Measurements from ENCODE around the gene SLC16A13.
A peak's percentile ranks its signal among the peaks of the same experiment; 100 is the strongest.

Gene SLC16A13

DNA sequence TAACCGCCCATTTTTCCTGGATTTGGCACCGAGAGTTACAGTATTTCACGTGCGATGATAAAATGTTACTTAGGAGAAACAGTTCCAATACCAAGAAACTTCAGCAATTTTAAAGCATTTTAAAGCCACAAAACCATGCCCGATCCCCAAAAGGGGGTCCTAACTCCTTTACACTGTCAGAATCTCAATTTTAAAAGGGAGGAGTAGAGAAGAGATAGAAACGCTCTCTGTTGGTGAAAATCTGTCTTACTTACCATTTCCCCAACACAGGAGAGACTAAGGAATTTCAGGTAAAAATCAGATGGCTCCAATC is 23.9 kb upstream of the SLC16A13 start:
- no peak for DNase-seq (ENCODE audit: low spot score)

DNA sequence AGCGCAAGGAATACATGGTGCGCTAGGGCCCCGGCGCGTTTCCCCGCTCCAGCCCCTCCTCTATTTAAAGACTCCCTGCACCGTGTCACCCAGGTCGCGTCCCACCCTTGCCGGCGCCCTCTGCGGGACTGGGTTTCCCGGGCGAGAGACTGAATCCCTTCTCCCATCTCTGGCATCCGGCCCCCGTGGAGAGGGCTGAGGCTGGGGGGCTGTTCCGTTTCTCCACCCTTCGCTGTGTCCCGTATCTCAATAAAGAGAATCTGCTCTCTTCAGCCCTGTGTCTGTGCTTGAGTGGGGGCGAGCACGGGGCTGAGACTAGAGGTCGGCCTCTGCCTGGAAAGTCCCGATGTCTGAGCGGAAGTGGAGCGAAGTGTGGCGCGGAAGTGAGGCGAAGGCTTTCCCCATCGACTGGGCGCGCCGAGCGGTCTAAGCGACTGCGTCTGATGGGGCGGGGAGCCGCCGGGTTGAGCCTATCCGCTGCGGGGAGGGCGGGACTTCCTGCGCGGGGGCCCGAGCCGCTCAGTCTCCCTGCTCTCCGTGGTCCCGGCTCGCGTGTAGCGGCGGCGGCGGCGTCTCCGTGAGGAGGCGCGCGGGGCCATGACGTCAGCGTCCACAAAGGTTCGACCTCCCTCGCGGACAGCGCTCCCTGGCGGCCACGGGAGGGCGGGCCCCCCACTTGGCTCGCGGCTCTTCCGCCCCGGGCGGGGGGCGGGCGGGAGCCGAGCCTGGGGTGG is 21.4 kb upstream of the SLC16A13 start:
- peak; percentile 97 for DNase-seq (ENCODE audit: low spot score)

DNA sequence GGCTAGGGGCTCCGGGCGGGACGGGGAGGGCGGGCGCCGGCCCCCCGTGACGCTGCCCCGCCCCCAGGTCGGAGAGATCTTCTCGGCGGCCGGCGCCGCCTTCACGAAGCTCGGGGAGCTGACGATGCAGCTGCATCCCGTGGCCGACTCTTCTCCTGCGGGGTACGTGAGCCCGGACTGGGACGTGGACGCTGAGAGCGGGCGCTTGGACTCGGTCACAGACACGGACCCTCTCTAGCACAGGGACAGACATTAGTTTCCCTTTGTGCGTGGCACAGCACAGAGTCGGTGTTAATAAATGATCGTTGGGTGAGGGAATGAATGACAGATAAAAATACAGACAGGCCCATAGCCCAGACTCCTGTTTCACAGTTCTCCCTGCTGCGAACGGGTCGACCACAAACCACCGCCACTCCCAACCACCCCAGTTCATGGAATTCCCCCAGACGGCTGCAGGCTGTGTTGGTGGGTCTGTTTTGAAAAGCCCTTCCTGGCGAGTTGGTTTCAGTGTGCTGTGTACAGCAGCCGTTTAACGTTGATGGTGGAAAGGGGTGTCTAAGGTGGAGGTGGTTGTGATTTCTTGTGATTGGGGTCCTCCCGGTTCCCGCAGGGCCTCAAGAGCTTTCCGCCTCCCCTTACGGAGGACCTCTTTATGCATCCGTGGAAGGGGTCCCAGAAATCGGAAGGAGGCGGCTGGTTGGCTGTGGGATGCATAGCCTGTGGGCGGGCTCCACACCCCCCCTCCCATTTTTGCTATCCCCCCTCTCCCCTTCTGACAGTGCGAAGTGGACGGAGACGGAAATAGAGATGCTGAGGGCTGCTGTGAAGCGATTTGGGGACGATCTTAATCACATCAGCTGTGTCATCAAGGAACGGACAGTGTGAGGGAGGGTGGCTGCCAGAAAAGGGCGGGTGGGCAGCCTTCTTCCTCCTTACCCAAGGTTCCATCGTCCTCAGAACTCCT is 20.5 kb upstream of the SLC16A13 start:
- DNase-seq (ENCODE audit: low spot score): no peak

- DNase-seq (ENCODE audit: low spot score): no peak
Observed at GRCh38 chr17:7016418-7016817, 19.4 kb upstream of the SLC16A13 start.

- DNase-seq (ENCODE audit: low spot score): no peak
Observed at GRCh38 chr17:7016886-7017826, 18.7 kb upstream of the SLC16A13 start.

DNA sequence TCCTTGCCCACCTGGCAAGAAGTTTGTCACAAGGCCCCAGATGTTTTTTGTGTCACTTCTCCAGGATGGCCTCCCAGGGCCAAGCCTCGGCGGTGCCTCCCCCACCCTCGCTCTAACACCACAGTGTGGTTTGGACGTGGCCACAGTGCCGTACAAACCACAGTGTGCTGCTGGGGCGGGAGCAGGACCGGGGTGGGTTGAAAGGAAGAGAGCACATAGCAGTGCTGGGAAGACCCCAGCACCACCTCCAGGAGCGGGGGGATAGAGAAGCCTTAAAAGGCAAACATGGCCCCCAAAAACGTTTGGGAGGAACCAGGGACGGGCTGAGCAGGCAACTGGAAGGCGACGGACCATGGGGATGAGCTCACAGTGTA is 18.0 kb upstream of the SLC16A13 start:
- no peak for DNase-seq (ENCODE audit: low spot score)

- DNase-seq (ENCODE audit: low spot score): no peak
Observed at GRCh38 chr17:7018331-7018964, 17.4 kb upstream of the SLC16A13 start.

DNA sequence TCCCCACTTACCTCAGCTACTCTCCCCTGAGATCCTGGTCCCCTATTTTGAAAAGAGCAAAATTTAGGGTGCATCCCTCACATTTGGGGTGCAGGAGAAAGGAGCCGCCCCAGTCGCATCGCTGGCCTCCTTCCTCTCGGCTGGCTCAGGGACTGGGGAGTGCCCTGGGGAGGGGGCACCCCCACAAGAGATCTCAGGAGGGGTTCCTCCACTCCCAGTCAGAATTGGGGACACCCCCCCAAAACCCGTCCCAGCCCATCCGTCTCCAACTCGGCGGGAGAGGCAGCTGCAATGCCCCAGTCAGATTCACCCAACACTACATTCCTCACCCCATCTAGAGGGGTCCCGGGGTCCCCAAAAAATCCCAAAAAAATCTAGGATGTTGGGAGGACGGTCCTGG is 16.4 kb upstream of the SLC16A13 start:
- no peak for DNase-seq (ENCODE audit: low spot score)

- DNase-seq (ENCODE audit: low spot score): peak; percentile 77
Observed at GRCh38 chr17:7019839-7020519, 15.8 kb upstream of the SLC16A13 start.

DNA sequence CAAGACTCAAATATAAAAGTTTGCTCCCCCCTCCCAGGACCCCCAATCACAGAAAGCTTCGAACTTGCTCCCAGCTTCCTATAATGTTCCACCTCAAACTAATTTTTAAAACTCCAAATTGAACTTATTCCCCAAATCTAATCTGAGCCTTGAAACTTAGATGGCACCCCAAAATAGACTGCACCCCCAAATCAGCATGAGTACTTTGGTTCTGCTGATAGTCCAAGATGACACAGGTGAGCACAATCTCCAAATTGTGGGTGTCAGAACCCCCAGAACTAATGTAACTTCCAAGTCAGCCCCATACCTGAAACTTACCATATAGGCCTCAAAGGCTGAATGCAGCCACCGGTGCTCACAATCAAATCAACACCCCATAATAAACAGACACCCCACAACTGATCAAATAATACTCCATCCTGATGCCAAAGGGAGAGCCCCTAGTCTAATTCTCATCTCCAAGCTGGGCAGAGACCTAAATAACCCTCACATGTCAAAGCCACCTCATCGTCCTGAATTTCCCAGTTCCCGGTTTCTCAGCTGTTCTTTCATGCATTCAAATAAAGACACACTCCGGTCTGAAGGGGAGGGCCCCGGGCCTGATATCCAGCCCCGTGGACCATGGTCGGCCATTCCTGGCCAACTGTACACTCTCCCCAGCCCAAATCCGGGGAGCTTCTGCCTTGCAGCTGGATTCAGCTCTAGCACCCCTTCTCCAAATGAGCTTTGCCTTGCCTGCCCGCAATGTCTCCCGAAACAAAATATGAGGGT is 14.7 kb upstream of the SLC16A13 start:
- no peak for DNase-seq (ENCODE audit: low spot score)

GRCh38 chr17:7021993-7022778 is 13.6 kb upstream of the SLC16A13 start:
- peak; percentile 68 for DNase-seq (ENCODE audit: low spot score)

DNA sequence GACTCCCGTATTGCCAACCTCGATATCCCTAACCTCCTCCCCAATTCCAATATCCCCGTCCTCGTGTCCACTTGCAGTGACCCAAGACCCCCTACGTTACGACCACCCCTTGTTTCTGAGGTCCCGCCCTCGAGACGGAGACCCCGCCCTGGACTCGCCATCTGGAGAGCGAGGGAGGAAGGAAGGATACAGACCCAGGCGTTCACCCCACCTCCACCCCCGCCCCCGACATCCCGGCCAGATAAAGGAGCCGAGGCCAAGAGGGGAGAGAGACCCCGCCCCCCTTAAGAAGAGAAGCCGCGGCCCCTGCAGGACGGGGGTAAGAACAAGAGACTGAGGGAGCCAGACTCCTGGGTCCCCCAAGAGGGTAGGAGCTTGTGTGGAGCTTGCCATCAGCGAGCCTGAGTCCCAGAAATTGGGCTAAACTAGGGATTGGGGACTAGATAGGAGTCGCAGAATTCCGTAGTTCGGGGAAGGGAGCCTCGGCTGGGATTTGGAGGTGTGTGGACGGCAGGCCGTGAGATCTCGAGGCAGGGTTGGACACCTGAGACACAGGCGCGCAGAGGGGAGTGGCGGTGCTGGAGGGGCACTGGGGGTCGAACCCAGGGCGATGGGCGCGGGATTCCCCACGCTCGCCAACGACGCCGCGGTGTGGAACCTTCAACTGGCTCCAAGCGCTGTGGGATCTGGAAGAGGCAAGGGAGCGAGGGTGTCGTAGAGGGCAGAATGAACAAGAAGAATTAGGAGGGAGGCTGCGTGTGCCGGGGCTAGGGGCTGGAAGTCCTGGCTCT is 12.8 kb upstream of the SLC16A13 start, which contains the start of gene BCL6B:
TSS of gene BCL6B (plus strand) at position 270 of the 791 bp plus-strand sequence. CDS start 622 bp downstream, outside the sequence.
- no peak for DNase-seq (ENCODE audit: low spot score)

GRCh38 chr17:7023576-7024401 is 12.0 kb upstream of the SLC16A13 start:
- peak; percentile 88 for DNase-seq (ENCODE audit: low spot score)

DNA sequence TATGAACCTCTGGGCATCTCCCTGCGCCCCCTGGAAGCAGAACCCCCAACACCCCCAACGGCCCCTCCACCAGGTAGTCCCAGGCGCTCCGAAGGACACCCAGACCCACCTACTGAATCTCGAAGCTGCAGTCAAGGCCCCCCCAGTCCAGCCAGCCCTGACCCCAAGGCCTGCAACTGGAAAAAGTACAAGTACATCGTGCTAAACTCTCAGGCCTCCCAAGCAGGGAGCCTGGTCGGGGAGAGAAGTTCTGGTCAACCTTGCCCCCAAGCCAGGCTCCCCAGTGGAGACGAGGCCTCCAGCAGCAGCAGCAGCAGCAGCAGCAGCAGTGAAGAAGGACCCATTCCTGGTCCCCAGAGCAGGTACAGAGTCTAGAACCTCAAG is 11.4 kb upstream of the SLC16A13 start:
- no peak for DNase-seq (ENCODE audit: low spot score)

DNA sequence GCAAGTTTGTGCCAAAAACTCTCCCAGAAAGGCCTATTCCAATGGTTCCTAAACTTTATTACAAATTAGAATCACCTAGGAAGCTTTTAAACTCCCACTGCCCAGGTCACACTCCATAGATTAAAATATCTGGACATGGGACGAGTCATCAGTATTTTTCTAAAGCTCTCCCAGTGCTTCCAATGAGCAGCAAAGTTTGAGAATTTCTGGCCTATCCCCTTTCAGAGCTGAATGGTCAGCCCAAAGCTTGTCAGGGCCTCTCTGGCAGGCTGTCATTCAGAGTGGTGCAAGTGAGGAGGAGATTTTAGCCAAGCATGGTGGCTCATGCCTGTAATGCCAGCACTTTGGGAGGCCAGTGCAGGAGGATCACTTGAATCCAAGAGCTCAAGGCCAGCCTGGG is 10.6 kb upstream of the SLC16A13 start:
- no peak for DNase-seq (ENCODE audit: low spot score)

DNA sequence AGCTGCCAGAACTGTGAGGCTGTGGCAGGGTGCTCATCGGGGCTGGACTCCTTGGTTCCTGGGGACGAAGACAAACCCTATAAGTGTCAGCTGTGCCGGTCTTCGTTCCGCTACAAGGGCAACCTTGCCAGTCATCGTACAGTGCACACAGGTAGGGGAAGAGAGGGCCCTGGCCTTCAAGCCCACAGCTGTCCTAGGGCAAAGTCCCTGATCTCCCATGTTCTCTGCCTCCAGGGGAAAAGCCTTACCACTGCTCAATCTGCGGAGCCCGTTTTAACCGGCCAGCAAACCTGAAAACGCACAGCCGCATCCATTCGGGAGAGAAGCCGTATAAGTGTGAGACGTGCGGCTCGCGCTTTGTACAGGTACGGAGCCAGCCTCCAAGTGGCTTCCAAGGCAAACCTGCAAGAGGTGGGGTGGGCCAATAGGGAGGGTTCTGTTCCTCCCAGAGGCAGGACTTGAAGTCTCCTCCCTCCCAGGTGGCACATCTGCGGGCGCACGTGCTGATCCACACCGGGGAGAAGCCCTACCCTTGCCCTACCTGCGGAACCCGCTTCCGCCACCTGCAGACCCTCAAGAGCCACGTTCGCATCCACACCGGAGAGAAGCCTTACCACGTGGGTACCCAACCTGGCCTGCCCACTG is 9.2 kb upstream of the SLC16A13 start:
- DNase-seq (ENCODE audit: low spot score): no peak

GRCh38 chr17:7027335-7027734 is 8.5 kb upstream of the SLC16A13 start:
- DNase-seq (ENCODE audit: low spot score): no peak

Data from SK-N-DZ (cell line).